GM18858 (cell line): ENCODE measurements around the gene WFIKKN2.
"Not testable (repeated sequence)": the region's sequence is repeated elsewhere in the genome, so short reads cannot be mapped to it uniquely, and the experiment has no call there.

ENCODE experiments used
- ATAC-seq: cut with Tn5 transposase; IDR thresholded peaks from one replicate; pipeline ENCODE4 v1.9.1; 2021; ENCODE audit not compliant: unreplicated experiment

Gene WFIKKN2

GRCh38 chr17:50853781-50854180 is 18.4 kb downstream of the WFIKKN2 start:
- no peak for ATAC-seq

GRCh38 chr17:50855708-50856330 is 20.4 kb downstream of the WFIKKN2 start:
- no peak for ATAC-seq

GRCh38 chr17:50856431-50856830 is 21.0 kb downstream of the WFIKKN2 start:
- no peak for ATAC-seq

DNA sequence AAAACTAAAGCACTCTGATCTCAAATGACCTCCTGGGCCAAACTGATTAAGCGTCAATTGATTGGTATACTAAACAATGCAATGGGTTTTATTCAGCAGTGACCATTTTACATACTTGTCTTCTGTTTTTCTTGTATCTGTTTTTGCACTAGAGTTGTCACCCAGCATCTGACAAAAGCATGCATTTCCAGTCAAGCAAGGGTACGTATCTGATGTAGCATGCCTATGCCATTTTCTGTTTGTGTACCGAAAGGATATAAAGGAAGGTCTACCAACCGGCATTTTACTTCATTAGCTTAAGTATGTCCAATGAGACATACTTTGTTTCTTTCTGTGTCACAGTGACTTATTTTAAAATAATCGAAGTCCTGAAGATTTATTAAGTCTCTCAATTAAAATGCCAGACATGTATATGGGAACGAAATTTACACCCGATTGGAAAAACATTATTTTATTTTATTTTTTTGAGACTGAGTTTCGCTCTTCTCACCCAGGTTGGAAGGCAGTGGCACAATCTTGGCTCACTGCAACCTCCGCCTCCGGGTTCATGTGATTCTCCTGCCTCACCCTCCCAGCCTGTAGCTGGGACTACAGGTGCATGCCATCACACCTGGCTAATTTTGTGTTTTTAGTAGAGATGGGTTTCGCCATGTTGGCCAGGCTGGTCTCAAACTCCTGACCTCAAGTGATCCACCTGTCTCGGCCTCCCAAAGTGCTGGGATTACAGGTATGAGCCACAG is 23.3 kb downstream of the WFIKKN2 start:
- ATAC-seq = no peak

GRCh38 chr17:50859727-50860126 is 24.3 kb downstream of the WFIKKN2 start:
- not testable (repeated sequence) for ATAC-seq

DNA sequence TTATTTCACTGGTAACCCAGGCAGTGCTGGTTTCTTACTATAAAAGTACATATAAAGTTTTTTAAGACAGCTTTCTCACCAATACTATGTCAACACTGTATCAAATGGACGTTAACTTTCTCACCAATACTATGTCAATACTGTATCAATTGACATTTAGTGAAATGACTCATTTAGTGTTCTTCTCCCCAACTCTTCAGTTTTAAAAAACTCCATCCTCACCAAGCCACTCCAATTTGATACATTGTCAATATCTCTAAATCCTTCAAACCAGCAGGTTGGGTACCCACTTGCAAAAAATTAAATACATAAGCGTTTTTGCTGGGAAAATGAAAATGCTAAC is 25.9 kb downstream of the WFIKKN2 start:
- ATAC-seq = no peak

DNA sequence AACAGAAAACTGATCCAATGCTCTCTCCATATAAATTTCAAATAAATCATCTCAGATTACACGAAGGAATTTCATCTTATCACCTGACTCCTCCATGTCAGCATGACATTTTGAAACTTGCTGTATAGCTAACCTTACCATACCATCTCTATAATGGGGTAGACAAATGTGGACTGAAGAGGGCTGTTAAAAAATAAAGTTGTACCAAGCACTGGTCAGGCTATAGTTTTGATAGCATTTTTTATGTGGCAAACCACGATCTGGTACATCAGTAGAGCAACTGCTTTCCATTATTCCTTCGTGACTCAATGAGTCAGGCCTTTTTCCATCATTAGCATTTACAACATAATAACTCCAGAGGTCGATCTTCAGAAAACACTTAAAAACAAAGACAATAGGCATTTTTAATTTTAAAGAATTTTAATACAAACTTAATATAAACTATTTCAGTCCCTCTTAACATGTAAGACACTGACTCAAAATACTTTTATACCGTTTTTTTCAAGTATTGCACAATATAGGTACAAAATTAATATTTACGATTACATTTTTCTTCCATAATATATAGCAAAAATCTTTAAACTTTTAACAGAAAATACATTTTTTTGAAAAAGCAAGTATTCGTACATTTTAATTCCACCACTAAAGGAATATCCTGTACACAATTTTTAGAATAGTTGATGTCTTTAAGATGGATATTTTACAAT is 26.6 kb downstream of the WFIKKN2 start:
- no peak for ATAC-seq

- no peak for ATAC-seq
Observed at GRCh38 chr17:50863221-50863843, 27.9 kb downstream of the WFIKKN2 start.

DNA sequence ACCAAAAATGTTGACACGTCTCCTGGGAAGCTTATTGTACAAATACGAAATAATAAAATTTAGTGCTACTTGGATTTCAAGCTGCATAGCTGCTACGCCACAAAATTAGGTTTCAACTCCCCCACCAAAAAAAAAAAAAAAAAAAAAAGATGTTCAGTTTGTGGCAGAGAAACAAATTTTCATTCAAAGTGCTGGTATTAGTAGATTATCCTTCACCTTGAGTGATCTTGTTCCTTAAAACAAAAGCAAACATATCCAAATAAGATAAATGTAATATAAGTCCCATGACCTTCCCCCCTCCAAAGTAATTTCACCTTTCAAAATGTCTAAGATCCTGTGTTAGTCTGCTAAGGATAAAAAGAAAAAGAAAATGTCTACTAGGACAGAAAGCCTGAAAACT is 28.5 kb downstream of the WFIKKN2 start:
- ATAC-seq = no peak

DNA sequence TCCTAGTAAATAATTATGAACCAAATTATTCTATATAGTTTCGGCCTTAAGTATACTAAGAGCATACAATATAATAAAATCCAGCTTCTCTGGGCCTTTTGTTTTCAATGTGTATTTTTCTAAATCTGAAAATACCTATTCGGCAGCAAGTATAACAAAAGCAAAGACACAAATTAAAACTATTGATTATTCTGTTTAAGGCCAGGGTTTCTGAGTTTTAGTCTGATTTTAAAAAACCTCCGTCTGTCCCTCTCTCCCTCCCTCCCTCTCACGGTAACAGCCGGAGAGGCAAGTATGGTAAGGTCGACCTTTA is 29.3 kb downstream of the WFIKKN2 start:
- ATAC-seq = no peak

DNA sequence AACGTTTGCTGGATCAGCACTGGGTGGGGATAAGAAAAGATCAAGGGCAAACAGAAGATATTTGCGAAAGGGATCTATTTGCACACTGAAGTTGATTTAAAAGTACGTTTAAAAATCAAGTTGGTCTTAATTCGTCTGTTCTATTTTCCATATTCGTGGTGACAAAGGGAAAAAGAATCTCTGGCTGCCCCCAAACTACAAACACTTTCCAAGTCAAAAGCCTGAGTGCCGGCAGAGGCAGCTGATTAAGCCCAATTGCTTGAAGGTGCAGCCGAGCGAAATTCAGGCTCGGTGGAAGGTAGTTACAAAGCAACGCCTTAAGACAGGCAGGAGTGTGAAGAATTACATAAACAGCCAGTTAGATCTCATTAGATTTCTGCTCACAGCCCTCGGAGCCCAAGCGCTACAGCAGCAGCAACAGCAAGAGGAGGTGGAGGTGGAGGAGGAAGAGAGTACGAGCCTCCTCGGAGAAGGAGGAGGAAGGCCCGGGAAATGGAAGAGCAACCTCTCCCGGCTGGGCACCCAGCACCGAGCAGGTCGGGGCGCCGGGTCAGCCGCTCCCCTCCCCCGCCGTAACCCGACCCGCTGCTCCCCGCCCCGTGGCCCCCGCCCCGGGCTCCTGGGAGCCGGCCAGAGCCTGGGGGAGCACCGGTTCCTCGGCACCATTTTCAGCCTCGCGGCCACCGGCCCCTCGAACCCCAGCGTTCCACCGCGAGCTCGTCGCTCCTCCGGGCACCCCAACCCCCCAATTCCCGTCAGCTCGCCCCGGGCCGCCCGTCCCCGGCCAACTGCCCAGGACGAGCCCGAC is 29.9 kb downstream of the WFIKKN2 start:
- no peak for ATAC-seq

GRCh38 chr17:50865868-50866260 is 30.5 kb downstream of the WFIKKN2 start:
- no peak for ATAC-seq

GRCh38 chr17:50866261-50866949 is 31.0 kb downstream of the WFIKKN2 start, which contains the start of gene TOB1:
Gene TOB1 (minus strand): TSS chr17:50866354. CDS start chr17:50864017, 2,337 bp downstream.
- ATAC-seq = peak; percentile 50

DNA sequence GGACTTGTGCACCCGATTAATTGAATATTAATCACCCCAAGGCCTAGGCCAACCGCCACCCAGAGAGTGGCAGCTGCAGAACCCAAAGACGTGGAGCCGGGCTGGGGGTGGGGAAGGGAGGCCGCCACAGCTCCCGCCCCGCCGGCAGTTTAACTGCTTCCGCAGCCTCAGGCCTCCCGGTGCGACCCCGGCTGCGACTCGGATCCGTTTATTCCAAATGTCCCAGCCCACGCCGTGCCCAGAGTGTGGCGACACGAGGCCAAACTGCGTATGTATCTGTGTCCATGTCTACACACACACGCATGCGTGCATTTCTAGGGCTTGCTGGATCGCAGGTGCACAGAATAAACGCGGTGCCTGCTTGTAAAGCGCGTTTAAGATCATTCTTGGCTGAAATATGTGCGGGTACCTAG is 31.6 kb downstream of the WFIKKN2 start:
- peak; percentile 3 for ATAC-seq

GRCh38 chr17:50867363-50868139 is 32.2 kb downstream of the WFIKKN2 start:
- peak; percentile 22 for ATAC-seq

DNA sequence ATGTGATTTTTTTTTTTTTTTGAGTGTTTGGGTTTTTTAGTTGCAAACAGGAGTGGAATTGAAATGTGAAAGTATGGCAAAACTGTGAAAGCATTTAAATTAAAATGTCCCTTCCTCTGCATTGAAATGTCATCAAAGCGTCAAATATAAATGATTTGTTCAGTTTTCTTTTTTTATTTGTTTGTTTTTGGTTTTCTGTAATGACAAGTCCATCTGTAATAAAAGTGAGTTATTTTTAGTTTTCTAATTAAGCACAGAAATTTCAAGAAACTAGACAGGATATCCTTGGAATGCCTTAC is 32.7 kb downstream of the WFIKKN2 start:
- no peak for ATAC-seq

DNA sequence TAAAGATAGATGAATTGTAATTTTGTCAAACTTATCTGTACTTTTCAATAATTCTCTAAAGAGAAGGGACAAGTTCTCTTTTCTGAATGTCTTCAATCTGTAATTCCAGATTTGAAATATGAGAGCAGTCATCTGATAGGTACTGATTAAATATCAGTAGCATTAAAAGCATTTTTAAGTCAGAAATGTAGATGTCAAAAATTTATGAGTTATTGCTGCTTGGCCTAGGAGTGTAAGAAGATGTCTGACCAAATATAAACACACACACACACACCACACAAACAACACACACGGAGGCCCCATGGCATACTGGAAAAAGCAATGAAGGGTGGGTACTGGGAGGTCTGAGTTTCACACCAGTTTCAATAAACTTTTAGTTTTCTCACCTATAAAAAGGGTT is 33.2 kb downstream of the WFIKKN2 start:
- no peak for ATAC-seq

- ATAC-seq = no peak
Observed at GRCh38 chr17:50871364-50871763, 36.0 kb downstream of the WFIKKN2 start.

DNA sequence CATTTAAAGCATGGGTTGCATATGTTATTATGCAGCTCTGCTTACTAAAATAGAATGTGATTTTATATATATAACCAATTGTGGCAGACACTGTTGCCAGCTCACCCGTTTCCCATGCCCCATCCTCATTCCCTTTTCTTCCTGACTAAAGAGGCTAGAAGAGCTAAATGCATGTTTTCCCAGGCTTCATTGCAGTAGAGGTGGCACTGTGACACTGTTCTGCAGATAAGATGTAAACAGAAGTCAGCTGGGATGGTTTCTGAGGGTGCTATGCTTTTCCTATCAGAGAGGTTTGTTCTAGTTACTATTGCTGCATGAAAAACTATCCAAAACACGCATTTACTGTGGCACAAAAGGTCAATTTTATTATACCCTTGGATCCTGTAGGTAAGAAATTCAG is 36.5 kb downstream of the WFIKKN2 start:
- no peak for ATAC-seq
